Measurements from ENCODE around the gene ZNF292. TPM values are rescaled to one million over a fixed set of nuclear protein-coding genes. Genes with fewer than 3 reads are reported as not detected.
"Not testable (repeated sequence)": the region's sequence is repeated elsewhere in the genome, so short reads cannot be mapped to it uniquely, and the experiment has no call there.

ZNF292 gene
- total RNA-seq, 4 donors from 2014 or later: 35.5 to 48.3 (median 43.9) TPM

GRCh38 chr6:87182940-87183339, 27.6 kb downstream of the ZNF292 start:
- Histone ChIP-seq H3K4me1 (peaks cover 0 to 13% (median 0%) of the 10 kb centered on the region in 4 donors), H3K9me3 (no peaks in the 10 kb centered on the region), H3K27me3 (no peaks in the 10 kb centered on the region), H3K4me3 (no peak overlapping the region), H3K27ac (no peak overlapping the region), H3K36me3 (peaks cover 0 to 15% (median 0%) of the 10 kb centered on the region in 3 donors)
- DNase-seq (ENCODE audit: low spot score in 2 of 2): no peak
- no peak for TF ChIP-seq CTCF (IDR thresholded peaks at IDR 0.05)
- no peak for TF ChIP-seq EP300 (IDR thresholded peaks at IDR 0.05)
- no peak for TF ChIP-seq POLR2A (IDR thresholded peaks at IDR 0.05)
- 91 to 93% methylated on average over 1 of the region's 1 CpG for WGBS, 2 donors

DNA sequence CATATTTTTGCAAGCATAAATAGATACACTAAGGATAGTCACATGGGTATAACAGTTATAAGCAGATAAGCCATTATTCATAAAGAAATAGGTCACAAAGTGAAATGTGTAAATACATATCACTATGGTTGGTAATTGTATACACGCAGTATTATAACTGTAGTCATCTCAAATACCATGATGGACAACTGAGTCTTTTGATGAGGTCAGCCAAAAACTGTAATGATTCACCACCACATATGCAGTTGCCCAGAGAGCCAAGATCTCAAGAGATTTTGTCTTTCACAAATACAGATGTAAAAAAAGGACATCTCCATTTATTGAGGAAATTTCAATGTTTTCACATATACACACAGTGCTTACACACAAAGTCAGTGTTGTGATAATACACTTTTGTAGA, 28.3 kb downstream of the ZNF292 start:
- H3K4me1 ChIP-seq: peaks cover 0 to 13% (median 0%) of the 10 kb centered on the region in 4 donors
- 77% methylated on average over 1 of the region's 1 CpG for WGBS, 2 donors
- H3K36me3 ChIP-seq: peaks cover 0 to 15% (median 0%) of the 10 kb centered on the region in 3 donors
- no peak overlapping the region for H3K4me3 ChIP-seq
- DNase-seq (ENCODE audit: low spot score in 2 of 2): no peak
- no peaks in the 10 kb centered on the region for H3K27me3 ChIP-seq
- H3K27ac ChIP-seq: no peak overlapping the region
- TF ChIP-seq POLR2A (IDR thresholded peaks at IDR 0.05): no peak
- no peak for TF ChIP-seq EP300 (IDR thresholded peaks at IDR 0.05)
- no peak for TF ChIP-seq CTCF (IDR thresholded peaks at IDR 0.05)
- no peaks in the 10 kb centered on the region for H3K9me3 ChIP-seq

- no peak for TF ChIP-seq EP300 (IDR thresholded peaks at IDR 0.05)
- TF ChIP-seq CTCF (IDR thresholded peaks at IDR 0.05): no peak
- no peak for TF ChIP-seq POLR2A (IDR thresholded peaks at IDR 0.05)
- whole genome bisulfite sequencing, 2 donors: 95 to 99% methylated on average over 2 of the region's 2 CpGs
Observed at GRCh38 chr6:87184762-87185250, 29.4 kb downstream of the ZNF292 start.

GRCh38 chr6:87196275-87196842, 41.0 kb downstream of the ZNF292 start:
- Histone ChIP-seq H3K36me3 (no peaks in the 10 kb centered on the region), H3K9me3 (no peaks in the 10 kb centered on the region), H3K27ac (no peak overlapping the region), H3K4me3 (no peak overlapping the region), H3K4me1 (peaks cover 0 to 30% (median 2%) of the 10 kb centered on the region in 4 donors), H3K27me3 (no peaks in the 10 kb centered on the region)
- no peak for TF ChIP-seq POLR2A (IDR thresholded peaks at IDR 0.05)
- no peak for DNase-seq (ENCODE audit: low spot score in 2 of 2)
- 59 to 98% methylated on average over 1 of the region's 1 CpG for WGBS, 2 donors

More at GRCh38 chr6:87184762-87185250, 29.4 kb downstream of the ZNF292 start:
- no peaks in the 10 kb centered on the region for H3K9me3 ChIP-seq
- H3K4me3 ChIP-seq: no peak overlapping the region
- H3K4me1 ChIP-seq: peaks cover 0 to 13% (median 0%) of the 10 kb centered on the region in 4 donors
- no peak overlapping the region for H3K27ac ChIP-seq
- DNase-seq (ENCODE audit: low spot score in 2 of 2): no peak
- H3K27me3 ChIP-seq: no peaks in the 10 kb centered on the region
- peaks cover 0 to 15% (median 0%) of the 10 kb centered on the region in 3 donors for H3K36me3 ChIP-seq

GRCh38 chr6:87197547-87197946, 42.2 kb downstream of the ZNF292 start:
- H3K4me3 ChIP-seq: no peak overlapping the region
- DNase-seq (ENCODE audit: low spot score in 2 of 2): no peak
- no peak for TF ChIP-seq POLR2A (IDR thresholded peaks at IDR 0.05)
- no peak for TF ChIP-seq CTCF (IDR thresholded peaks at IDR 0.05)
- no peak for TF ChIP-seq EP300 (IDR thresholded peaks at IDR 0.05)
- no peaks in the 10 kb centered on the region for H3K27me3 ChIP-seq
- H3K27ac ChIP-seq: no peak overlapping the region
- H3K36me3 ChIP-seq: no peaks in the 10 kb centered on the region
- H3K9me3 ChIP-seq: no peaks in the 10 kb centered on the region
- 85% methylated on average over 3 of the region's 3 CpGs for WGBS, 2 donors
- H3K4me1 ChIP-seq: peaks cover 0 to 30% (median 2%) of the 10 kb centered on the region in 4 donors

GRCh38 chr6:87198022-87198810, 42.9 kb downstream of the ZNF292 start:
- H3K36me3 ChIP-seq; DNase-seq (ENCODE audit: low spot score in 2 of 2); H3K27me3 ChIP-seq; H3K27ac ChIP-seq; H3K4me3 ChIP-seq; H3K9me3 ChIP-seq: not testable (repeated sequence)
- WGBS, 2 donors: 93 to 95% methylated on average over 15 of the region's 15 CpGs
- peaks cover 0 to 31% (median 2%) of the 10 kb centered on the region in 4 donors for H3K4me1 ChIP-seq

All from tibial nerve (tissue), 4 donors.